SW 1271 (cell line): Measurements from ENCODE around the gene OR1D2.
A peak's percentile ranks its signal among the peaks of the same experiment; 100 is the strongest.
"Not testable (repeated sequence)": the region's sequence is repeated elsewhere in the genome, so short reads cannot be mapped to it uniquely, and the experiment has no call there.

Source experiments
- DNase-seq, 2 experiments: peaks; one replicate each; lab custom pipeline; 2025; lab: John Stamatoyannopoulos, UW

Gene OR1D2, protein sequence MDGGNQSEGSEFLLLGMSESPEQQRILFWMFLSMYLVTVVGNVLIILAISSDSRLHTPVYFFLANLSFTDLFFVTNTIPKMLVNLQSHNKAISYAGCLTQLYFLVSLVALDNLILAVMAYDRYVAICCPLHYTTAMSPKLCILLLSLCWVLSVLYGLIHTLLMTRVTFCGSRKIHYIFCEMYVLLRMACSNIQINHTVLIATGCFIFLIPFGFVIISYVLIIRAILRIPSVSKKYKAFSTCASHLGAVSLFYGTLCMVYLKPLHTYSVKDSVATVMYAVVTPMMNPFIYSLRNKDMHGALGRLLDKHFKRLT

DNA sequence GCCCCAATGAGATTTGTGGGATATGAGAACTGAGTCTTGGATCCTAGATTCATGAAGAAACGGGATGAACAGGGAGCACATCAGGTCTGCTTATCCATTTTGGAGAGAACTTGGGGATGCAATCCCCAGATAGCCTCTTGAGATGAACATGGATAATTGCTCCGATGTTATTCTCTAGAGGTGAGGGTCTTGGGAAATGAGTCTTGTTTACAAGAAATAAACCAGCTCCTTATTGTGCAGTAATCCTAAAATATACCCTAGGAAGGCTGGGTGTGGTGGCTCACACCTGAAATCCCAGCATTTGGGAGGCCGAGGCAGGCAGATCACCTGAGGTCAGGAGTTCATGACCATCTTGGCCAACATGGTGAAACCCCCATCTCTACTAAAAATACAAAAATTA lies at the start of gene OR1D2:
Gene OR1D2, minus strand, starts transcription at position 101 of the 400 bp plus-strand sequence. CDS start 11,426 bp downstream, outside the sequence.
- no peak for DNase-seq

DNA sequence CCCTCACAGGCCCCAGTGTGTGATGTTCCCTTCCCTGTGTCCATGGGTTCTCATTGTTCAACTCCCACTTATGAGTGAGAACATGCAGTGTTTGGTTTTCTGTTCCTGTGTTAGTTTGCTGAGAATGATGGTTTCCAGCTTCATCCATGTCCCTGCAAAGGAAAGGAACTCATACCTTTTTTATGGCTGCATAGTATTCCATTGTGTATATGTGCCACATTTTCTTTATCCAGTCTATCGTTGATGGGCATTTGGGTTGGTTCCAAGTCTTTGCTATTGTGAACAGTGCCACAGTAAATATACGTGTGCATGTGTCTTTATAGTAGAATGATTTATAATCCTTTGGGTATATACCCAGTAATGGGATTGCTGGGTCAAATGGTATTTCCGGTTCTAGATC lies 33.3 kb upstream of the OR1D2 start:
- DNase-seq = not testable (repeated sequence)

DNA sequence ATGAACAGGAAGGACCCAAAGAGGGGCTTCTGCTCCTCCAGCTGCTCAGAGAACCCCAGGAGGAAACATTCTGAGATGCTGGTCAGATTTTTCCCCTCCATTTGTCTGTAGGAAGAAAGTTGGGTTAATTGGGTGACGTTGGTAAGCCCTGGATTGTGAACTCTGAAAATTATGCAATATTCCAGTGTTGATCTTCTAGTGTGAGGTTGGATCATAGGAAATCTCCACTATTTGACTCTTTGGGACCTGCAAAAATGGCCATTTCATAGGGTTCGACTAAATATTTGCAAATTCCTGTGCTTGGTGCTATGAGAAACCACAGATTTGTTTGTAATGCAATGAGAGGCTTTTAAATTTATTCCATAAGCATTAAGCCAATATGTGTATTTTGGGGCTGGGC lies 23.2 kb upstream of the OR1D2 start, which contains the start of gene OR1G1:
Gene OR1G1, minus strand, starts transcription at position 101 of the 400 bp plus-strand sequence. Its CDS starts 0 bp downstream, at position 101.
- DNase-seq = no peak

DNA sequence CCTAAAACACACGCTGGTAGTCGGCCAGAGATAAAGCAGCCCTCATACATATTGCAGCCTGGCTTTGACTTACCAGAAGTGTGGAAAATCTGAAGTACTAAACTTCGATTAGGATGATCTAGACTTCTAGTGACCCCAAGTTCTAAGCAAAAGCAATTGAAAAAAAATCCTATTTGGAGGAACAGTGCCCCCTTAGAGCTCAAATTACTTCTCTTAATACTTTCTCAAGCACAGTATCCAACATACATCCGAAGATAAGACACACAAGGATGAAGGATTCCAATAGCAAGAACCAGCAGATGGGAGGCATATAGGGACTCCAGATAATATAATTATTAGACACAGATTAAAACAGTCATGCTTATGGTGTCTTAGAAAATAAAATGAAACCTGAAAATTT lies 30.4 kb downstream of the OR1D2 start:
- not testable (repeated sequence) for DNase-seq

DNA sequence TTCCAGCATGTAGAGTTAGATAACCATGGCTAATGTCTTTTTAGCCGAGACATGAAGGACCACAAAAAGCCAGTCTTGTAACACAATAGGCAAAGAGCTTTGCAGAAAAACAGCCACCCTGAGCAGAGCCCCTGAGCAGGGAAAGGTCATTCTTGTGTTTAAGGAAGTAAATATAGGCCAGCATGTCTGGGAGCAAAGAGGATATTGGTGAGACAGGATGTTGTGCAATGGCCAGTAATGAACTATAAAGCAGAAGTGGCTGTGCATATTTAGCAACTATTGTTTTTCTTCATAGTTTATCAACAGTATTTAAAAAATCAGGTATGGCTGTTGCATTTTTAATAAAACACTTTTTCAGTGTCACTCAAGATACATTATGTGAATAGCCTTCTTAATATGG lies 39.0 kb downstream of the OR1D2 start:
- not testable (repeated sequence) for DNase-seq

DNA sequence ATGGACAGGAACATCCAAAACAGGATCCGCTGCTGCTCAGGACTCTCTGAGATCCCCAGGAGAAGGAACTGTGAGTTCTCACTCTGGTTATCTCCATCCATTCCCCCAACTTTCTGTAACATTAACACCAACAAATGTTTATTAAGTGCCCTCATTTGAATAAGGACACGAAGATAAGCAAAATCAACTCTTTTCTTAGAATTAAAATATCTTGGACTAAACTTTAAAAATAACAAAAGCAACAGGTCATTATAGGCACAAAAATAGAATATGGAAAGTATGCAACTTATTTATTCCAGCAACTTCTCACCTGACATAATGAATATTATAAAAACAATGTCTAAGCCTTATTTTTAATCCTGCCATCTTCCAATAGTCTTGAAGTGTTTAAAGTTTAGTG lies 40.7 kb downstream of the OR1D2 start, which contains the start of gene OR1D5:
Gene OR1D5, minus strand, starts transcription at position 101 of the 400 bp plus-strand sequence. Its CDS starts 0 bp downstream, at position 101.
- DNase-seq = not testable (repeated sequence)

DNA sequence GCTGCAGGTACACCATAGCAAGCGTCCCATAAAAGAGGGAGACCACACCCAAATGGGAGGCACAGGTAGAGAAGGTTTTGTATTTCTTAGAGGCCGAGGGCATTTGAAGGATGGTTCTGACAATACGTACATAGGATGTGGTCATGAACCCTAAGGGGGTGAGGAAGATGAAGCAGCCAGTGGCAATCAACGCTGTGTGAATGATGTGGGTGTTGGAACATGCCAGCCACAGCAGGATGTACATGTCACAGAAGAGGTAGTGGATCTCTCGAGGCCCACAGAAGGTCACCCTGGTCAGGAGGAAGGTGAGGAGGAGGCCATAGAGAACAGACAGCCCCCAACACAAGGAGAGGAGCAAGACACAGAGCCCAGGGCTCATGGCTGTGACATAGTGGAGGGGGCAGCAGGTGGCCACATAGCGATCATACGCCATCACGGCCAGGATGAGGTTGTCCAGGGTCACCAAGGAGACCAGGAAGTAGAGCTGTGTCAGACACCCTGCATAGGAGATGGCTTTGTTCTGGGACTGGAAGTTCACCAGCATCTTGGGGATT lies 41.3 kb downstream of the OR1D2 start:
- not testable (repeated sequence) for DNase-seq

DNA sequence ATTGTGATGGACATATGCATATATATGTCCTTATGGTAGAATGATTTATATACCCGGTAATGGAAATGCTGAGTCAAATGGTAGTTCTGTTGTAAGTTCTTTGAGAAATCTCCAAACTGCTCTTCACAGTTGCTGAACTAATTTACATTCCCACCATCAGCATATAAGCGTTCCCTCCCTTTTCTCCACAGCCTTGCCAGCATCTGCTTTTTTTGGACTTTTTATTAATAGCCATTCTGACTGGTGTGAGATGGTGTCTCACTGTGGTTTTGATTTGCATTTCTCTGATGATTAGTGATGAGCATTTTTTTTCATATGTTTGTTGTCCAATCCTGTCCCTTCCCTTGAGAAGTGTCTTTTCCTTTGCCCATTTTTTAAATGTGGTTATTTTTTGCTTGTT lies 49.4 kb downstream of the OR1D2 start:
- DNase-seq = not testable (repeated sequence)

DNA sequence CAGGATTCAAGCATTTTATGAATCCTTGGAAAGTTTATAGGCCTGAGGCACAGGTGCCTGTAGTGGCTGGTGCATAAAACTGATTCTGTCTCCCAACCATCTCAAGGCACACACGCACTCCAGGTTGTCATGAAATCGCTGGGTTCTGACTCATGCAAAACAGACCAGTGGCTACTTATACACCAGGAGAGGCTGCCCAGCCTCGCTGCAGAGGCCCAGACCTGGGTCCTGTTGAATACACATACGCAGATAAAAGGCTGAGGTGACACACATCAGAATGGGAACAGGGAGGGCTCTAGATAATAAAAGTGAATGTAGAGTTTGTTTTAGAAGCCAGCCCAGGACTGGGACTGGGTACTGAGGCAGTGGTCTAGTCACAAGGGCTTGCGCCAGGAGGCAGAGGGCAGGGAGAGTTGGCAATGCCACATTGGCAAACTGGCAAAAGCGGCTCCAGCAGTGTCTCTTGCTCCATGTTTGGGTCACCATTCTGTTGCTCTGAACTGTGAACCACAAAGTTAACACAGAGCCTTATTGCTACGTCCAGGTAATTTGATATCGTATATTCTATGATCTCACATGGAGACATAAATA lies 54.4 kb downstream of the OR1D2 start:
- no peak for DNase-seq

DNA sequence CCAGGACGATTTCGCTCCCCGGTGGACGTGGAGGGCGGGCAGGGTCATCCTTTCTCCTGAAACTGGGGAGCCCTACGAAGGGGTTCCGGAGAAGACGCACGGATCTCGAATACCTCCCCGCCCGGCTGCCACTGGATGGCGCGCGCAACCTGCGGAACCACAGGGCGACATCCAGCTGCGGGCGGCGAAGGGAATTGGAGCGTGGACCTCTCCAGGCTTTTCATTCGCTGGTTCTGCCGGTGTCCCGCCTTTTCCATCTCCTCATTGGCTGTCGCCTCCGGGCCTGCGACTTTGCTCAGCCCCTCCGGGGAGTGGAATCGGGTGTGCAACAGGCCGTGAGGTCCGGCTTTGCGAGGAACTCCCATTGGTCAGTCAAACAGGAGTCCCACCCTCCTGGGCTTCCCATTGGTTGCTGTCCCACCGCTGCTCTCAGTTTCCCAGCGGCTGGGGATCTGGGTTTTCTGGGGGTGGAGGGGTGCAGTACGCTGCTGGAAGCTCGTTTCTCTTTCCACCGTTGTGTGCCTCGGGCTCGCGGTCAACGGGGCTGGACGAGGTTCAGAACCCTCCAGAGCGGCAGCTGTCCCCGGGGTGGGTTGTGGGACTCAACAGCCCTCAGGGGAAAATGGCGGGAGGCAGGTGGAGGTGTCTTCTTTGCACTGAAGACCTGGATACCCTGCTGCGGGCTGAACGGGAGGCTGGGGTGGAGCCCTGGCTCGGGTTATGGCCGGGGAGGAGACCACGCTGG lies 55.3 kb downstream of the OR1D2 start:
- peak; percentile 93 to 98 for DNase-seq

DNA sequence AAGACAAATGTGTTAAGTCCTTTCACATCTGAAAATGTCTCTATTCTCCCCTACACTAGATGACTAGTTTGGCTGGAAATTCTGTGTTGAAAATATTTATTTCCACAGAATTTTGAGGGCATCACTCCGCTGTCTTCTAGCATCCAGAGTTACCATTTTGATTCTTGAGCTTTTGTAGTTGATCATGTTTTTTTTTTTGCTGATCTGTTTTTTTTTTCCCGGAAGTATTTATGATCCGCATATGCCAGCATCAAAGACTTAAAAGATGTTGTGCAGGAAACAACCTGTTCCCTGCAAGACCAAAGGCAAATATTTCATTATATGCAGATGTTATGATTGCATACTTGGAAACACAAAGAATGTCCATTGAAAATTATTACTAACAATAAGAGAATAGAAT lies 57.5 kb downstream of the OR1D2 start:
- DNase-seq = no peak

DNA sequence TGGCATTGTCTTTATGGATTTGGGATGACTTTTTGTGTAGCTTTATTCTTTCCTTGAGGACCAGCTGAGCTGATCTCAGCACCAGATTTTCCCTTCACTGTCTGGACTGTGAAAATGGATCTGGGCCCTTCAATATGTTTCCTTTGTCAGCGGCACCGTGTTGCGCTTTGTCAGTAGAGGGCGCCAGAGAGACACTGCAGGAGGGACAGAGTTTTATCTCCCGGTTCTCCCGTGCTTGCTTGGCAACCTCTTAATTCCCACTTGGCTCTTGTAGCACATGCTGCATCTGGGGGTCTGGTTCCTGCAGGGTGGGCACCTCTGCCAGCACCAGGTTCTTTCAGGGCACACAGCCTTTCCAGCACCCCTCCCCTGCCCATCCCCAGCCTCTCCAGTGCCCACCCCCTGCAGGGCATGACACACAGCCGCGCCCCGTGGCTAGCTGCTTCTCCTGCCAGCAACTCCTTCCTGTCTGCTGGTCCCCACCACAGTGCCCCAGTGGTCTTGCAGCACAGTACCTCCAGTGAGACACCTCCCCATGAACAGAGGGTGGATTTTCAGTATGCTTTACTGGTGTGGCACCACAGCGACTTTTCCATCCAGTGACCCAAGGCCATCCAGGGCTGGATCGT lies 60.4 kb downstream of the OR1D2 start:
- DNase-seq = no peak

DNA sequence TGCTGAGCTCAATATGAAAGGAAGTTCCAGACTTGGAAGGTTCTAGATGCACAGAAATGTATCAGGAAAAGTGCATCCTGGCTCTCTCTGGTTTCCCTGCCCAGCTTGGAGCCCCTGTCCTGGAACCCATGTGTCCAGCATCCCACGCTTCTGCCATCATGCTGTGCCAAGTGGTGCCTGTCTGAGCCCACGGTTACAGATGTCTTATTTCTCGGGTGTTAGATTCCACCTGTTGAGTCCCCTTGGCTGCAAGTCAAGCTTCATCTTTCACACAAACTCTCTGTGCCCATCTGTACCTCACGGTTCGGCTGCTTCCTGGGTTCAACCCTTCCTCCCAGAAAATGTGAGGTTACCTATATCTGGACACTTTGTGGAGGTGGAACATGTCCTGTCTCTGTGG lies 63.3 kb downstream of the OR1D2 start:
- DNase-seq = no peak

DNA sequence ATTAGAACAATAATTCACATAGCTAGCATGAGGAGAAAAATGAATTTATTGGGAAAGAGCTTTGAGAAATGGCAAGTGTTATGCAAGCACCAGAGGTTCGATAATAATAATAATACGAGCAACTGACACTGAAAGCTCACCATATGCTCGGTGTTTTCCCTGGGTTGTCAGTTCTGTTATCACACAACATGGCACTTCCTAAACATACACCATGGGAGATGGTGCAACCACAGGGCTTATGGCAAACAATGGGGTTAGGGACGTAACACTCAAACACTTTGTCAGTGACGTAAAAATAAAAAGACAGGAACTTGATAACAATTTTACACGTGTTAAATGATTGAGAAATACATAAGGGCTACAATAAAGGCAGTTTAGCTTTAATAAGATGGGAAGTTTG lies 64.5 kb downstream of the OR1D2 start:
- no peak for DNase-seq

DNA sequence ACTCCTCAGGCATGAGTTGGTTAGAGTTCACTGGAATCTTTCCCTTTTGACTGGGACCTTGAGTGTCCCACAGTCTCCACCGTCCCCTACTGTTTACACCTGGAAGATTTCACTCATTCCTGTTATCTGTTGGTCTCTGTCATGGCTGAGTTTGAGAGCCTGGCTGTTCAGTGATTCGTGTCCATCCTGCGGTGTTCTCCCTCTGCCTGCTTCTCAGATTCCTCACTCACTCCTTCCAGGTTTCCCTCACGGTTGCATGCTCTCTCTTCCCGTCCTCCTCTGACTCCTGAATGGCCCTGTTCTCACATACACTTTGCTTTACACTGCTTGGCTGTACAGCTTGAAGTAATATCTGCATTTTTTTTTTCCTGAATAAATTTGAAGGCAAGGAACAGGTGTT lies 65.3 kb downstream of the OR1D2 start:
- peak in 1 of 2 experiments; percentile 6 for DNase-seq
